Keratinocyte (primary cell): ENCODE data around the gene LRRC8D. TPM values are rescaled to one million over a fixed set of nuclear protein-coding genes. Genes with fewer than 3 reads are reported as not detected.

Source experiments
- DNase-seq: peaks from one replicate; pipeline ENCODE4 v3.0.0-alpha.2; 2011; ENCODE audit warnings: low read depth, missing footprints, low spot score
- FAIRE-seq: peaks from 2 replicates; lab custom pipeline; 2011; peaks lifted over from hg19 to GRCh38; lab: Jason Lieb, UNC
- H2AFZ ChIP-seq: 2 replicates; pipeline ENCODE4 v1.6.0; 2012; ENCODE audit warnings: low read length, control low read depth, inconsistent platforms; ENCODE audit not compliant: control insufficient read depth
- H3K27ac ChIP-seq: 2 replicates; pipeline ENCODE4 v1.5.1; 2011; ENCODE audit warnings: low read length; ENCODE audit not compliant: control insufficient read depth, insufficient read depth
- H3K27me3 ChIP-seq: 3 replicates; pipeline ENCODE4 v1.6.0; 2011; ENCODE audit warnings: low read length; ENCODE audit not compliant: control insufficient read depth, insufficient read depth; ENCODE audit errors: extremely low read depth
- H3K36me3 ChIP-seq, 2 experiments: 2 replicates in 1 of 2; 3 replicates in 1 of 2; pipeline ENCODE4 v1.5.1; 2011; ENCODE audit warnings: low read length in 2 of 2, mild to moderate bottlenecking in 1 of 2; ENCODE audit not compliant: control insufficient read depth in 2 of 2, insufficient read depth in 2 of 2; ENCODE audit errors: extremely low read depth in 1 of 2
- H3K4me1 ChIP-seq: 3 replicates; pipeline ENCODE4 v1.5.1; 2011; ENCODE audit warnings: low read length; ENCODE audit not compliant: control insufficient read depth, insufficient read depth; ENCODE audit errors: extremely low read depth
- H3K4me2 ChIP-seq: 3 replicates; pipeline ENCODE4 v1.6.0; 2011; ENCODE audit warnings: low read depth, low read length; ENCODE audit not compliant: control insufficient read depth, insufficient read depth; ENCODE audit errors: extremely low read depth
- H3K4me3 ChIP-seq, 3 experiments: fragments of 200-600 bp in 1 of 3; sonication (generic) in 1 of 3; 2 replicates in 2 of 3; 3 replicates in 1 of 3; pipeline ENCODE4 v1.5.1; 2011 to 2016; ENCODE audit warnings: low read length in 3 of 3, mild to moderate bottlenecking in 3 of 3, control low read depth in 2 of 3, inconsistent platforms in 1 of 3, low read depth in 1 of 3, mixed read lengths in 1 of 3, mixed run types in 1 of 3, moderate library complexity in 1 of 3; ENCODE audit not compliant: control insufficient read depth in 2 of 3, insufficient read depth in 2 of 3; ENCODE audit errors: extremely low read depth in 1 of 3
- H3K79me2 ChIP-seq: 2 replicates; pipeline ENCODE4 v1.6.0; 2012; ENCODE audit warnings: low read length; ENCODE audit not compliant: control insufficient read depth, insufficient read depth
- H3K9ac ChIP-seq: 3 replicates; pipeline ENCODE4 v1.6.0; 2011; ENCODE audit warnings: low read length; ENCODE audit not compliant: control insufficient read depth, insufficient read depth; ENCODE audit errors: extremely low read depth
- H3K9me1 ChIP-seq: 3 replicates; pipeline ENCODE4 v1.6.0; 2011; ENCODE audit warnings: low read length; ENCODE audit not compliant: control insufficient read depth, insufficient read depth; ENCODE audit errors: extremely low read depth
- H3K9me3 ChIP-seq: 2 replicates; pipeline ENCODE4 v1.5.1; 2012; ENCODE audit warnings: low read depth, low read length; ENCODE audit not compliant: control insufficient read depth
- H4K20me1 ChIP-seq: 3 replicates; pipeline ENCODE4 v1.6.0; 2011; ENCODE audit warnings: low read length; ENCODE audit not compliant: control insufficient read depth, insufficient read depth; ENCODE audit errors: extremely low read depth
- CTCF ChIP-seq, 3 experiments: IDR thresholded peaks in 1 of 3; conservative IDR thresholded peaks in 1 of 3; optimal IDR thresholded peaks in 1 of 3; 2 replicates in 2 of 3; 3 replicates in 1 of 3; pipeline versions ENCODE3 to v1.5.1; 2011; ENCODE audit warnings: low read length in 3 of 3, mild to moderate bottlenecking in 3 of 3, moderate library complexity in 2 of 3, control low read depth in 1 of 3, inconsistent platforms in 1 of 3; ENCODE audit not compliant: insufficient read depth in 2 of 3; ENCODE audit errors: extremely low read depth in 1 of 3
- EZH2 ChIP-seq: IDR thresholded peaks from one replicate; pipeline ENCODE4 v1.6.1; 2012; ENCODE audit warnings: inconsistent platforms, mild to moderate bottlenecking, low read length, moderate library complexity
- dilution Hi-C: fragments of 300-500 bp; cut with MboI; formaldehyde crosslinking; loops from one replicate; pipeline ENCODE4 v1.7.0; 2020; ENCODE audit warnings: low sequenced_read_pairs; ENCODE audit not compliant: extremely low pct_ligation_motif_present
- polyA plus RNA-seq, 5 experiments: library from polyadenylated mRNA; depleted of rRNA in 3 of 5; stranded (reverse) in 3 of 5; stranded (forward) in 1 of 5; unstranded in 1 of 5; fragments of >200 nt; gene quantifications; 1 replicate in 1 of 5; 2 replicates in 3 of 5; 3 replicates in 1 of 5; pipeline versions ENCODE4 v1.2.1 to v1.2.3, GENCODE V29; 2011 to 2012; ENCODE audit warnings: missing spikeins in 2 of 5, low read depth in 1 of 5, low replicate concordance in 1 of 5

Gene LRRC8D
- polyA plus RNA-seq, 1 donor (not counting 4 experiments of a cell fraction or from before 2014, with no cell fraction given), result 54.7 TPM

DNA sequence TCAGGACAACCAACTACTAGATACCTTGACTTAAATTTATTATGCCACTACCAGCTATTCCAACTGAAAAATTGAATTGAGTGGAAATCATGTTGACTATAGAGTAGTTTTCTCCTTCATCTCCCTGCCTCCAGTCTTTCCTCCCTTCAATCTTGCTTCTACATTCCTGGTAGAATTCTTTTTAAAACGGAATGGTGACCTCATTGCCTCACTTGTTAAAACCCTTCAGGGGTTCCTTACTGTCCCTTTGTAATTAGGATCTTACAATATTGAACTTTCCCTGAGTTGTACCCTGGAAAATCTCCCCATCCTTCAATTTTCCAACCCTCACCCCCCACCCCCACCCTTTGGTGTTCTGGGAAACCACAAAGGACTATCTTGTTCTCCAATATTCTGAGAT, 91.2 kb downstream of the LRRC8D start:
- Histone ChIP-seq H3K9me3 (no peaks in the 10 kb centered on the region), H3K4me1 (peaks cover 19% of the 10 kb centered on the region), H3K9ac (no peak overlapping the region), H3K4me2 (no peak overlapping the region), H3K9me1 (peaks cover 3% of the 10 kb centered on the region), H3K36me3 (peaks cover 0 to 12% of the 10 kb centered on the region in 2 experiments), H3K27ac (no peak overlapping the region), H3K4me3 (no peak overlapping the region), H3K79me2 (peaks cover 9% of the 10 kb centered on the region), H2AFZ (no peak overlapping the region), H4K20me1 (no peaks in the 10 kb centered on the region), H3K27me3 (no peaks in the 10 kb centered on the region)
- no peak for FAIRE-seq
- dilution Hi-C loops, result no loop called here
- no peak for DNase-seq
- TF ChIP-seq CTCF (optimal IDR thresholded peaks at IDR 0.05 in 1 of 3, IDR thresholded peaks at IDR 0.05 in 1 of 3, conservative IDR thresholded peaks at IDR 0.05 in 1 of 3; ENCODE audit: extremely low read depth in 1 of 3, insufficient read depth in 2 of 3, low read length in 3 of 3) (no peak), EZH2 (no peak)

- Histone ChIP-seq H3K9me3 (no peaks in the 10 kb centered on the region), H3K4me1 (peaks cover 11% of the 10 kb centered on the region), H3K9ac (no peak overlapping the region), H3K36me3 (peaks cover 0 to 6% of the 10 kb centered on the region in 2 experiments), H3K79me2 (peaks cover 5% of the 10 kb centered on the region), H4K20me1 (no peaks in the 10 kb centered on the region), H3K27ac (no peak overlapping the region), H3K4me3 (no peak overlapping the region), H3K9me1 (peaks cover 5% of the 10 kb centered on the region), H2AFZ (no peak overlapping the region), H3K4me2 (no peak overlapping the region), H3K27me3 (no peaks in the 10 kb centered on the region)
- dilution Hi-C loops, result no loop called here
- DNase-seq (no peak), FAIRE-seq (no peak)
- TF ChIP-seq EZH2, result no peak
- TF ChIP-seq CTCF (optimal IDR thresholded peaks at IDR 0.05 in 1 of 3, IDR thresholded peaks at IDR 0.05 in 1 of 3, conservative IDR thresholded peaks at IDR 0.05 in 1 of 3; ENCODE audit: extremely low read depth in 1 of 3, insufficient read depth in 2 of 3, low read length in 3 of 3), result no peak
Observed at GRCh38 chr1:89913353-89914095, 92.7 kb downstream of the LRRC8D start.
